Rectal smooth muscle tissue (tissue), 1 donor: Measurements from ENCODE around the gene TRPC4AP.
"Not testable (repeated sequence)": the region's sequence is repeated elsewhere in the genome, so short reads cannot be mapped to it uniquely, and the experiment has no call there.

Source experiments
- H3K27ac ChIP-seq: one replicate; pipeline ENCODE4 v1.7.0; 2013; ENCODE audit warnings: low read depth, low read length, inconsistent platforms
- H3K27me3 ChIP-seq: one replicate; pipeline ENCODE4 v1.7.0; 2013; ENCODE audit warnings: low read length; ENCODE audit not compliant: control insufficient read depth, insufficient read depth
- H3K36me3 ChIP-seq: one replicate; pipeline ENCODE4 v1.7.0; 2013; ENCODE audit warnings: low read length; ENCODE audit not compliant: control insufficient read depth, insufficient read depth
- H3K4me1 ChIP-seq: one replicate; pipeline ENCODE4 v1.7.0; 2013; ENCODE audit warnings: low read length; ENCODE audit not compliant: control insufficient read depth, insufficient read depth
- H3K4me3 ChIP-seq: one replicate; pipeline ENCODE4 v1.7.0; 2013; ENCODE audit warnings: low read length
- H3K9ac ChIP-seq: one replicate; pipeline ENCODE4 v1.7.0; 2013; ENCODE audit warnings: low read length

The TRPC4AP gene

DNA sequence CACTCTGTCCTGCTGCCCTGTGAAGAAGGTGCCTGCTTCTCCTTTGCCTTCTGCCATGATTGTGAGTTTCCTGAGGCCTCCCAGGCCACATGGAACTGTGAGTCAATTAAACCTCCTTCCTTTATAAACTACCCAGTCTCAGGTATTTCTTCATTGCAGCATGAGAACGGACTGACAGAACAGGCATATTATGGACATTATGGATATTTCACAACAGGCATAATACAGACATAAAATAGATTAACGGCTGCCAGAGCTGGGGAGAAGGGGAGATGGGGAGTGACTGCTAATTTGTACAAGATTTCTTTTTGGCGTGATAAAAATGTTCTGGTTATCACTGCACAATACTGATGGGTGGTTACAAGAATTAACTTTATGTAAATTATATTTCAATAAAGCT, 29.4 kb downstream of the TRPC4AP start:
- Histone ChIP-seq H3K4me3 (no peak overlapping the region), H3K36me3 (no peaks in the 10 kb centered on the region), H3K4me1 (peaks cover 2% of the 10 kb centered on the region), H3K9ac (no peak overlapping the region), H3K27me3 (no peaks in the 10 kb centered on the region), H3K27ac (no peak overlapping the region)

DNA sequence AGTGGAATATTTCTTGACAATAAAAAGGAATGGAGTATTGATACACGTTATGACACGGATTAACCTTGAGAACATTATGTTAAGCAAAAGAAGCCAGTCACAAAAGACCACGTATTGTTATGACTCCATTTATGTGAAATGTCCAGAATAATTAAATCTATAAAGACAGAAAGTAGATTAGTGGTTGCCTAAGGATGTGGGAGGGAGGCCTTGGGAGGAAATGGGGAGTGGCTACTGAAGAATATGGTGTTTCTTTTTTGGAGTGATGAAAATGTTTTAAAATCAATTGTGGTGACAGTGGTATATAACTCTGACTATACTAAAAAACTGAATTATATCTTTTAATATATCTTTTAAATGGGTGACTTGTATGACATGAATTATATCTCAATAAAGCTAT, 30.1 kb downstream of the TRPC4AP start:
- Histone ChIP-seq H3K9ac (no peak overlapping the region), H3K27ac (no peak overlapping the region), H3K36me3 (no peaks in the 10 kb centered on the region), H3K27me3 (no peaks in the 10 kb centered on the region), H3K4me1 (peaks cover 2% of the 10 kb centered on the region), H3K4me3 (no peak overlapping the region)

DNA sequence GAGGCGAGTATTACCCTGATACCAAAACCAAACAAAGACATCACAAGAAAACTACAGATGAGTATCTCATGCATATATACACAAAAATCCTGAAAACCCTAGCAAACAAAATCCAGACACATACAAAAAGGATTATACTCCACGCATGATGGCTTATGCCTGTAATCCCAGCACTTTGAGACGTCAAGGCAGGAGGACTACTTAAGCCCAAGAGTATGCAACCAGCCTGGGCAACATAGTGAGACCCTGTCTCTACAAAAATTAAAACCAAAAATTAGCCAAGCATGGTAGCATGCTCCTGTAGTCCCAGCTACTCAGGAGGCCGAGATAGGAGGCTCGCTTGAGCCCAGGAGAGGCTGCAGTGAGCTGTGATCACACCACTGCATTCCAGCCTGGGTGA, 32.4 kb downstream of the TRPC4AP start:
- Histone ChIP-seq H3K4me1 (no peaks in the 10 kb centered on the region), H3K27ac (no peak overlapping the region), H3K4me3 (no peak overlapping the region), H3K27me3 (no peaks in the 10 kb centered on the region), H3K9ac (no peak overlapping the region), H3K36me3 (no peaks in the 10 kb centered on the region)

DNA sequence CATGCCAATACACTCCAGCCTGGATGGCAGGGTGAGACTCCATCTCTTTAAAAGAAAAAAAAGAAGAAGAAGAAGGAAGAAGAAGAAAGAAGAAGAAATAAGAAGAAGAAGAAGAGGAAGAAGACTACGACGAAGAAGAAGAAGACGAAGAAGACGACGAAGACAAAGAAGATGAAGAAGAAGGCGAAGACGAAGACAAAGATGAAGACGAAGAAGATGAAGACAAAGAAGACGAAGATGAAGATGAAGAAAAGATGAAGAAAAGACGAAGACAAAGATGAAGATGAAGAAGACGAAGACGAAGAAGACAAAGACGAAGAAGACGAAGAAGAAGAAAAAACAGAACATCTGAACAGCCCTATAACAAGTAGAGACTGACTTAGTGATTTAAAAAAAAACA, 33.0 kb downstream of the TRPC4AP start:
- Histone ChIP-seq H3K9ac (no peak overlapping the region), H3K27ac (no peak overlapping the region), H3K4me3 (no peak overlapping the region), H3K27me3 (no peaks in the 10 kb centered on the region), H3K36me3 (no peaks in the 10 kb centered on the region), H3K4me1 (no peaks in the 10 kb centered on the region)

DNA sequence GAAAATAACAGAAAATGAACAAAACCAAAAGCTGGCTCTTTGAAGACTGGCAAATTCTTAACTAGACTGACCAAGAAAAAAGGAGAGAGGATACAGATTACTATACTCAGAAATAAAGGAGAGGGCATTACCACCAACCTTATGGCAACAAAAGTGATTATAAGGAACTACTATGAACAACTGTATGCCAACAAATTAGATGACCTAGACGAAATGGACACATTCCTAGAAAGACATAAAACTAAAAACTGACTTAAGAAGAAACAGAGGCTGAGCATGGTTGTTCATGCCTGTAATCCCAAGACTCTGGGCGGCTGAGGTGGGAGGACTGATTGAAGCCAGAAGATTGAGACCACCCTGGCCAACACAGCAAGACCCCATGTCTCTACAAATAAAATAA, 33.5 kb downstream of the TRPC4AP start:
- no peaks in the 10 kb centered on the region for H3K4me1 ChIP-seq
- H3K27ac ChIP-seq, result no peak overlapping the region
- no peak overlapping the region for H3K9ac ChIP-seq
- no peaks in the 10 kb centered on the region for H3K36me3 ChIP-seq
- H3K27me3 ChIP-seq, result no peaks in the 10 kb centered on the region
- no peak overlapping the region for H3K4me3 ChIP-seq

DNA sequence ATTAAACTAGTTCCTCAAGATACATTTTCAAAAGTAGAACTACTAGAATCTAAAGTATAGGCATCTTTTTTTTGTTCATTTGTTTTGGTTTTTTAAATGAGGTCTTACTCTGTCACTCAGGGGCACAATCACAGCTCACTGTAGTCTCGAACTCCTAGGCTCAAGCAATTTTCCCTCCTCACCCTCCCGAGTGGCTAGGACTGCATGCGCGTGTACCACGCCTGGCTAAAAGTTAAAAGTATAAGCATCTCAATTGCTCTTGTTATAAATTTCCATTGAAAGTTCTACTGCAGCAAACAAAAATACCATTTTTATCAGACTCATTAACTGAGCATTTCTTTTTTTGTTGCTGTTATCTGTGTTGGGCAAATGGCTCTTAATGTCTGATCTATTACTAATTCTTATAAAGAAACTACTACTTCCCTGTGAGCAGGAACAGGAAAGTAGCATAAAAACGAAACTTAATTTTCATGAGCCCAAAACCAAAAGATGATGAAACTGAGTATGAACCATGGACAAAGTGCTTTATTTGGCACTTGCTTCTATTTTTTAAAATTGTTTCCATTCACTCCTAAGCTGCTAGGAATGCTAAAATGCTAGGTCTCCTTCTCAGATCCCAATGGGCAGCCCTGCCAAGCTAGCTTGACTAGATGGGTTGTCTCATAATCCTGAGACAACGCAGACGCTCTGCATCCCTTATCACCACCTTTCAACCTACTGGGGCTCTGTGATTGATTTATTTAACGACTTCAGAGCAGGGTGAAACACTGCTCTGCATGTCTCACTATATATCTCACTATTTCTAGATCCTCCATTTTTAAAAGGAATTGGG, 36.9 kb downstream of the TRPC4AP start:
- Histone ChIP-seq H3K36me3 (no peaks in the 10 kb centered on the region), H3K27me3 (no peaks in the 10 kb centered on the region), H3K27ac (no peak overlapping the region), H3K9ac (no peak overlapping the region), H3K4me3 (no peak overlapping the region), H3K4me1 (no peaks in the 10 kb centered on the region)

DNA sequence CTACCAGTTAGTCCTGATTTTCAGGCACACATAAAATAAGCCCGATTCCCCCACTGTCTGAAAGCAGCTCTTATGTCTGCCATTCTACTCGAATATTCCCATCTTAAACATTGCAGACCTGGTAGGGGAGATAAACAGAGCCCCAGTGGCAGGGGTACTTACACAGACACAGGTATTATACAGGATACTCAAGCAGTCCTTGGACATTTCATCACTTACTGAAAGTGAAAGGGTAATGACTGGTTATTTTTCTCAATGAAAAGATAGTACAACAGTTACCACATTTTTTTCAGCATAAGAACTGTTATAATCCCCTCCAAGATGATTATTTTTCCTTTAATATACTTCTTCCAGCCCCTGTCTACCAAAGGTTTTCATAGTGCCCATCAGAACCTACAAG, 37.8 kb downstream of the TRPC4AP start:
- Histone ChIP-seq H3K4me3 (no peak overlapping the region), H3K27ac (no peak overlapping the region), H3K4me1 (no peaks in the 10 kb centered on the region), H3K36me3 (no peaks in the 10 kb centered on the region), H3K9ac (no peak overlapping the region), H3K27me3 (no peaks in the 10 kb centered on the region)

DNA sequence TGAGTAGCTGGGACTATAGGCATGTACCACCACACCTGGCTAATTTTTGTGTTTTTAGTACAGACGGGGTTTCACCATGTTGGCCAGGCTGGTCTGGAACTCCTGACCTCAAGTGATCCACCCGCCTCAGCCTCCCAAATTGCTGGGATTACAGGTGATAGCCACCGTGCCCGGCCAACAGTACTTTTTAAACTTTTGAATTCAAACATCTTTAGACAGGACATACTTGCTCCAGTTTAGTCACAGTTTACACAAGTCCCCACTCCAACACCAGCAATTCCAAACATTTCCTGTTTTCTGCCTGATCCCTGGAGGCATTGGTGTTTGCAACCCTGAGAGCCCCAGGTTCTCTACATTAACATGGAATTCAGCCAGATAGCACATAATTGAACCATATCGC, 40.0 kb downstream of the TRPC4AP start:
- H3K4me1 ChIP-seq, H3K9ac ChIP-seq, H3K27ac ChIP-seq, H3K27me3 ChIP-seq, H3K4me3 ChIP-seq: not testable (repeated sequence)
- peaks cover 11% of the 10 kb centered on the region for H3K36me3 ChIP-seq

DNA sequence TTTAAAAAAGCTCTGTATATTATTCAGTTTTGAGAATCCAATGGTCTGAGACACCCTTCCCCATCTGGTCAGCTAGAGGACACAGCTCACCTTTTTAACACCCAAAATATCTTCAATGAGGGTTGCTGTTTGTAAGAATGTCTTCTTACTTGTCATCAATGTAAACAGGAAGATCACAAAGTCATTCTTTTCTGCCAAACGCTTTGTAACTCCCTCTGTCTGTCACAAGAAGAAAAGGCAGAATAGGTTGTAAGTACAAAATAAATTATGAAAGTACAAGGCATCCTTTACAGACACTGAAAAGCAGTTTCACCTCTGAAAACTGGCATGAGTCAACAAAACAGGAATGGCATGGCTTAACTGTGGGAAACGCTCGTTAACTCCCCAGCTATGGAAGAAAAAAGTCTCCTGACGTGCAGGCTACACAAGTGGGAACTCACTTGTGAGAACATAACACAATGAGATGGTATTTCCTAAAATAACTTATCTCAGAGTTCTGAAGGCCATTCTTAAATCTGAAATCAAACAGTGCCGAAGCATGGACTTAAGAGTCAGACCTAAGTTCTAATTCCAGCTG, 42.7 kb downstream of the TRPC4AP start:
- H3K27me3 ChIP-seq, result no peaks in the 10 kb centered on the region
- H3K4me1 ChIP-seq, result no peaks in the 10 kb centered on the region
- no peak overlapping the region for H3K27ac ChIP-seq
- peaks cover 11% of the 10 kb centered on the region for H3K36me3 ChIP-seq
- H3K4me3 ChIP-seq, result no peak overlapping the region
- no peak overlapping the region for H3K9ac ChIP-seq

DNA sequence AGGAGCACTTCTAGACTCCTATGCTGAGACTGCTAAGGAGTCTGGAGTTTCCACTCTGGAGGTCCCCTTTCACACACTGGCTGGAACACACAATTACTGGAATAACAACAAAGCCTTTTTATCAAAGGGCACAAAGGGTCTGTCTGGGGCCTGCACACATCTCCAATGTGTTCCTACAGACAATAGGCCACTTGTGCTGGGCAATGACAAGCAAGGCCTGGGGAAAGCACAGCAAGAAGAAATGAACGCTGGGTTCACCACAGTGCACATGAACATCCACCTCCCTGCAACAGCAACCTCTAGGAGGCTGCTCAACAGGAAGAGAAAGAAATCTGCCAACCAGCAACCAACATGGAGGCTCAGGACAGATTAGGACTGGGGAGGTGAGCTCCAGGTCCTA, 43.9 kb downstream of the TRPC4AP start:
- Histone ChIP-seq H3K27me3 (no peaks in the 10 kb centered on the region), H3K27ac (no peak overlapping the region), H3K9ac (no peak overlapping the region), H3K4me3 (no peak overlapping the region), H3K4me1 (no peaks in the 10 kb centered on the region), H3K36me3 (peaks cover 11% of the 10 kb centered on the region)

DNA sequence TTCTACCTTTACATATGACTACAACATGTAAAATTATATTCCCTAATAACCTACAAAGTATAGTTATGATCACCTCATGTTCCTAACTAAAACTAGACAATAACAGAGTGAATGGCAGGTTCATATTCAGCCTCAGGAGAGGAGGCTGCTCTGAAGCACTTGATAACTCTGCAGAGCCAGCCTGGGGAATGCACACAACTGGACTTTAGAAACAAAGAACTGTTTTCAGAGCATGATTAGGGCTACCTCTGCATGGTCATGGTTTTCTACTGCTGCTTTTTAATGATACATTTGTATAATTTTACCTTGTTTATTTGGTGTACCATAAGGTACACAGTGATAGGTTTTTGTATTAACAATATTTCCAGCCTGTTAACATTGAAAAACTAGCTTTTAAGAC, 50.3 kb downstream of the TRPC4AP start:
- no peaks in the 10 kb centered on the region for H3K4me1 ChIP-seq
- H3K4me3 ChIP-seq, result no peak overlapping the region
- H3K27ac ChIP-seq, result no peak overlapping the region
- H3K27me3 ChIP-seq, result no peaks in the 10 kb centered on the region
- no peak overlapping the region for H3K9ac ChIP-seq
- peaks cover 3% of the 10 kb centered on the region for H3K36me3 ChIP-seq

DNA sequence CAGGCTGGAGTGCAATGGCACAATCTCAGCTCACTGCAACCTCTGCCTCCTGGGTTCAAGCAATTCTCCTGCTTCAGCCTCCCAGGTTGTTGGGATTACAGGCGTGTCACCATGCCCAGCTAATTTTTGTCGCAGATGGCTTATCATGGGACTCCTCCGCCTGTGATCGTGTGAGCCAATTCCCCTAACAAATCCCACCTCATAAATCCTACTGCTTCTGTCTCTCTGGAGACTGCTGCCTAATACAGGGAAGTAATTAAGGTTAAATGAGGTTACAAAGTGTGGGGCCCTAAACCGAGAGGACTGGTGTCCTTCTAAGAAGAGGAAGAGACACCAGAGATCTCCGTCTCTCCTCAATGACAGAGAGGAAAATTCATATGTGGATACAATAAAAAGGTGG, 52.0 kb downstream of the TRPC4AP start:
- H3K27ac ChIP-seq, result no peak overlapping the region
- peaks cover 3% of the 10 kb centered on the region for H3K36me3 ChIP-seq
- H3K4me1 ChIP-seq, result no peaks in the 10 kb centered on the region
- no peak overlapping the region for H3K9ac ChIP-seq
- no peak overlapping the region for H3K4me3 ChIP-seq
- H3K27me3 ChIP-seq, result no peaks in the 10 kb centered on the region

DNA sequence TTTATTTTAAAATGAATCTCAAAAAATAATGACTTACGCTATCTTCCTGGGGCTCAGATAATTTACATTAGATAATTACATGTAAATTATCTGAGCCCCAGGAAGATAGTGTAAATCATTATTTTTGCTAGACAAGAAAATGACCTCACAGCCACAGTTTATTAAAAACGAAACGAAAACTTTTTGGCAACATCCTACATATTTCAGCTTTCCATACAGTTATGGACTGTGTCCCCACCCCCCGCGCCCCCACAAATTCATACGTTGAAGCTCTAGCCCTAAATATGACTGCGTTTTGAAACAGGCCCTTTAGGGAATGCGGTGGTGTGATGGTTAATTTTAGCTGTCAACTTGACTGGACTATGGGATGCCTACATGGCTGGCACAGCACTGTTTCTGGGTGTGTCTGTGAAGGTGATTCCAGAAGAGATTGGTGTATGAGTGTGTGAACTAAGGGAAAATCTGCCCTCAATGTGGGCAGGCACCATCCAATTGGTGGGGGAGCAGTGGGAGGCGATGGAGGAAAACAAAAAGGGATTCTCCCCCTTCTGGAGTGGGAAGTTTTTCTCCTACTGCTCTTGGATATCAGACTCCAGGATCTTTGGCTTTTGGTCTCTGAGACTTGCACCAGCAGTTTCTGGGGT, 52.6 kb downstream of the TRPC4AP start:
- H3K4me3 ChIP-seq, result no peak overlapping the region
- H3K36me3 ChIP-seq, result peaks cover 5% of the 10 kb centered on the region
- H3K4me1 ChIP-seq, result no peaks in the 10 kb centered on the region
- H3K9ac ChIP-seq, result no peak overlapping the region
- no peaks in the 10 kb centered on the region for H3K27me3 ChIP-seq
- H3K27ac ChIP-seq, result no peak overlapping the region
